Stimulated activated CD8-positive, alpha-beta memory T cell treated with anti-CD3 and anti-CD28 coated beads, Interleukin-4, amount 100 ng/mL, for 48 hours (primary cell): ENCODE data around the gene COL12A1.

ENCODE experiments used
- DNase-seq: peaks from one replicate; pipeline ENCODE4 v3.0.0-alpha.2; 2020

Gene COL12A1

DNA sequence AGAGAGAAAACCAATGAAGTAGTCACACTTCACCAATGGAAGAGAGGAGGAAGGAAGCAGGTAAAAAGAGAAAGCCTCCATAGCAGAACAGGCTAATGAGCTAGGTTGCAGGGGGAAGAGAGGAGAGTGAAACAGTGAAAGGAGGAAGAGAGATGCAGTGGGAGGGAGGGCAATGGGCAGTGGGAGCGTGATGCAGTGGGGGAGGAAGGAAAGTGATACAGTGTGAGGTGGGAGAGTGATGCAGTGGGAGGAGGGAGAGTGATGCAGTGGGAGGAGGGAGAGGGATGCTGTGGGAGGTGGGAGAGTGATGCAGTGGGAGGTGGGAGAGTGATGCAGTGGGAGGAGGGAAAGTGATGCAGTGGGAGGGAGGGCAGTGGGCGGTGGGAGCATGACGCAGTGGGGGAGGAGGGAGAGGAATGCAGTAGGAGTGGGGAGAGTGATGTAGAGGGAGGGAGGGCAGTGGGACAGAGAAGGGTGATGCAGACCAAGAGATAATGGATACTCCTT is 29.7 kb downstream of the COL12A1 start:
- no peak for DNase-seq

DNA sequence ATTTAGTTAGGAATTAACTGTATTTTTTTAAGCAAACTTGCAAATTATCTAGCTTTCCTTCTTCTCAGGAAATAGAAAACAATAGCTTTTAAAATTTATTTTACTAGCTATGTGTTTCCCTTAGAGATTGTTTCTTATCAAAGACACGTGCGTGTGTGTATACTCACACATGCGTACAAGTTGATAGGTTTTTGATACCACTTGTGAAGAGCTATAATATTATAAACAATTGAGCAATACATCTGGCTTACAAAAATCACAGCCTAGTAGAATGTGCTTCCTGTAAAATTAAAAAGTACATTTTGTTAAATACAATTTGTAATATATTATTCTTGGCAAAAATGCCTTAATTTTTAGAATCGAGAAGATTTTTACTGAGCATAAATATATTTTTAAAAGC is 33.9 kb downstream of the COL12A1 start:
- no peak for DNase-seq

GRCh38 chr6:75171567-75171966 is 34.3 kb downstream of the COL12A1 start:
- no peak for DNase-seq

- DNase-seq, result no peak
Measured at GRCh38 chr6:75170691-75171560, 34.9 kb downstream of the COL12A1 start.

GRCh38 chr6:75169689-75170586 is 35.9 kb downstream of the COL12A1 start:
- no peak for DNase-seq

- DNase-seq, result no peak
Measured at GRCh38 chr6:75167851-75168250, 38.0 kb downstream of the COL12A1 start.

DNA sequence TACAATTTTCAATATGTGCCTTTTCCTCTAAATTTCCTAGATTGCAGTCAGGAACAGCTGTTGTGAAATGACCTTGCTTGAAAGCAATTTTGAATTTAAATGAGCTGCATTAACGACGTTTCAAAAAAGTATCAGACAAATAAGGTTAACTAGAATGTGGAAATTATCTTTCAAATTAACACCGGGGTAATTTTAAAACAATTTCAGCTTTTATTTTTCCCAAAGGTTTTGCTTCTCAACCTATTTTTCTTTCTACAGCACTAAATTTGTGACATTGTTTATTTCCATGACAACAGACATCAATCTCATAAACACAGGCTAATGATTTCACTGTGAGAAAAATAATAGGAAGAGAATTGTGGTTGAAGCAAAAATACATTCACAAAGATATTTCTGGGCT is 38.5 kb downstream of the COL12A1 start:
- DNase-seq, result no peak

- no peak for DNase-seq
Measured at GRCh38 chr6:75166773-75167172, 39.1 kb downstream of the COL12A1 start.

GRCh38 chr6:75166236-75166635 is 39.6 kb downstream of the COL12A1 start:
- no peak for DNase-seq

GRCh38 chr6:75158176-75158575 is 47.7 kb downstream of the COL12A1 start:
- DNase-seq, result no peak

DNA sequence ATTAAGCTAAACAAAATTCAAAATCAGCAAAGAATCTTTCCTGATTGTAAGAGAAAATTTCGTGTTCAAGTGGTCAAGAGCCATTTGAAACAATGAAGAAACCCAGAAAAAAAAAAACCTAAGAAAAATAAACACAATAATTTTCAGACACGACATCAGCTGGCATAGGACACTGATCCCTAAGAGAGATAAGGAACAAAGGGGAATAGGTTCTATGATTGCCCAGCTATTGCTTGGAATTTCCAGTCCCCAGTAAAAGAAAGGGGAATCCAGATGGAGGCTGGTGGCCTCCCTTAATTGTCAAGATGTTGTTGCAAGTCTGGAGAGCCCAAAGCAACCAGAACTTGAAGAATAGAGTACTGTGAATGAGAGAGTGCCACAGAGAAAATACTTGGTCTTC is 48.5 kb downstream of the COL12A1 start:
- no peak for DNase-seq

DNA sequence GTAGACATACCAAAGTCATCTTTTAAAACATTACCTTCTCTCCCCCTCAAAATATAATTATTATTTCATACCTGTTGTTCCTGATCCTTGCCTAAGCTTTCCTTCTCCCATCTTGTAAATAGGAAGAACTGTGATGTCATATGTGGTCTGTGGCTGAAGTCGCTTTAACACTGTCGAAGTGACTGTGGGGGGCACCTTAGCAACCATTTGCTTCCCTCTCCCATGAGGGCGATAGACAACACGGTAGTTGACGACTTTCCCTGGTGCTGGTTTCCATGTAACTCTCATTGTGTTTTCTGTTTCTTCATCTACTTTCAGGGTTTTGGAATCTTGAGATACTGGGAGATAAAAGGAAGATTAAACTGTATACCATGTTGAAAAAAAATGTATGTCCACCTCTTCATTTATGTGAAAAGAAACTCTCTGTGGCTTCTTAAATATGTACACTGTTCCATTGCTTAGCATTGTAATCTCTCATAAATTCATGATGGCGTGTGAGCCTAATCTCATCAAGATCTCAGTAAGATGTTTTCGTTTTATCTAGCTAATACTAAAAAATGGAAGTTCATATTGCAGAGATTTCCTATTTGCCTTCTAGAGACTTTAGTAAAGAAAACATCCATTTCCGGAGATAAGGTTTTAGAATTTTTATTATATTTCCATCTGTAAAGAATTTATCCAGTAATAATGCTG is 49.5 kb downstream of the COL12A1 start:
- no peak for DNase-seq

GRCh38 chr6:75155631-75156030 is 50.2 kb downstream of the COL12A1 start:
- no peak for DNase-seq

GRCh38 chr6:75154973-75155372 is 50.9 kb downstream of the COL12A1 start:
- DNase-seq, result no peak

DNA sequence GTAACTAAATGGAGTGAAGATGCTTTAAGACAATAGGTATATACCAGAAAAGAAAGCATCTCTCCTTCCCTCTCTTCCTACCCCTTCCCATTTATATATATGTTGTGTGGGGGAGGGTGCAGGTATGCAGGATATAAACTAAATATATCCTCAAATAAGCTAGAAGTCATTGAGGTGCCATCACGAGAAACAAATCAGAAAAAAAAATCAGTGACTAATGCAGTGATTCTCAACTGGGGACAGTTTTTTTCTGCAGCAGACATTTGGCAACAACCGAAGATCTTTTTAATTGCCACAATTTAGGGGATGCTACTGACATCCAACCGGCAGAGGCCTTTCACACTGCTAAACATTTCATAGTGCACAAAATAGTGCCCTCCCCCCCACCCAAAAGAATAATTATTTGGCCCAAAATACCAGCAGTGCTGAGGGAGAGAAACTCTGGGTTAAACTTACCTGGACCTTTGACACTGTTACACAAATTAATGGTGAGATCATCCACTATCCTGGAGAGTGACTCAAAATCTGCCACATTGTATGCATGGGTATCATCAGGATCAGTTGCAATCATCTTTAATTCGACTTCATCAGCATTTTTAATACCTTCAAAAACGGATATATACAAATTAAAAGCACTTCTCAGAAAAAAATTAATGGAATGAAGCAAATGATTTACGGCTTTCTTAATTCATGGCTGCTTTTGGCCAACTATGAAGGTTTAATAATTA is 55.0 kb downstream of the COL12A1 start:
- no peak for DNase-seq

GRCh38 chr6:75149696-75150095 is 56.2 kb downstream of the COL12A1 start:
- no peak for DNase-seq

DNA sequence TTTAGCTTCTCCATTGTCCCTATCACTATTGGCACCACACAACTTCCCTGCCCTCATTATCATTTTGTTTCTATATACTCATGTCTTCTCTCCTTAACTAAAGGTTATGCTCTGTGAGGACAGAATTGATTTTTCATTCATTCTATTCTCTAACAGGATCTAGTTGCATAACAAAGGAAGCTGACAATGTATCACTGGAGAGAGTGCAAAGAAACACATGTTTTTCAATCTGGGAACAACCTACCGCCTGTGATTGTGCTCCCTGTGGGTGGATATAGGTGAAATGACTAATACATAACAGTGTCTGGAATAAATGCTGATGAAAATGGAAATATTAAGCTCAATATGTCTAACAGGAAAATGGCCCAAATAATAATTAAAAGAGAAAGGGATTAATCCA is 56.6 kb downstream of the COL12A1 start:
- no peak for DNase-seq

GRCh38 chr6:75147512-75147911 is 58.3 kb downstream of the COL12A1 start:
- DNase-seq, result no peak

GRCh38 chr6:75145976-75146375 is 59.9 kb downstream of the COL12A1 start:
- no peak for DNase-seq

- DNase-seq, result no peak
Measured at GRCh38 chr6:75145211-75145610, 60.6 kb downstream of the COL12A1 start.

GRCh38 chr6:75144386-75144785 is 61.5 kb downstream of the COL12A1 start:
- DNase-seq, result no peak

DNA sequence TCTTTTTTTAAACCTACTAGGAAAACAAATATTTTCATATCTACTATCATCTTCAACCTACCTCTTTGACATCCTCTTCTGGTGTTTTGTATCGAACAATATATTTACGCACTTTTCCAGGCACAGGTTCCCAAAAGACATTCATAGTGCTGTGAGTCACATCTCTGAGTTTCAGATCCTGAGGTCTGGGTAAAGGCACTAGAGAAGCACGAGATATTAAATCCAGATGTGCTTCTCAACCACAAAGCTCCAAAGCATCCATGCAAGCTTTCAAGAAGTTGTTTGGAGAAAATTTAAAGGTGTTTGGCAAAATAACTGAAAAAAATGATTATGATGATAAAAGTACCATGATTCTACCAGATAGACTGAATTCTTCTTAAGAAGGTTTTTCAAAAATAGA is 62.7 kb downstream of the COL12A1 start:
- DNase-seq, result no peak
